HG02759 (cell line): Measurements from ENCODE around the gene G6PC1.
"Not testable (repeated sequence)": the region's sequence is repeated elsewhere in the genome, so short reads cannot be mapped to it uniquely, and the experiment has no call there.

Experiments
- ATAC-seq: cut with Tn5 transposase; IDR thresholded peaks from one replicate; pipeline ENCODE4 v1.9.1; 2021; ENCODE audit warnings: mild to moderate bottlenecking, moderate library complexity; ENCODE audit not compliant: unreplicated experiment

The G6PC1 gene

DNA sequence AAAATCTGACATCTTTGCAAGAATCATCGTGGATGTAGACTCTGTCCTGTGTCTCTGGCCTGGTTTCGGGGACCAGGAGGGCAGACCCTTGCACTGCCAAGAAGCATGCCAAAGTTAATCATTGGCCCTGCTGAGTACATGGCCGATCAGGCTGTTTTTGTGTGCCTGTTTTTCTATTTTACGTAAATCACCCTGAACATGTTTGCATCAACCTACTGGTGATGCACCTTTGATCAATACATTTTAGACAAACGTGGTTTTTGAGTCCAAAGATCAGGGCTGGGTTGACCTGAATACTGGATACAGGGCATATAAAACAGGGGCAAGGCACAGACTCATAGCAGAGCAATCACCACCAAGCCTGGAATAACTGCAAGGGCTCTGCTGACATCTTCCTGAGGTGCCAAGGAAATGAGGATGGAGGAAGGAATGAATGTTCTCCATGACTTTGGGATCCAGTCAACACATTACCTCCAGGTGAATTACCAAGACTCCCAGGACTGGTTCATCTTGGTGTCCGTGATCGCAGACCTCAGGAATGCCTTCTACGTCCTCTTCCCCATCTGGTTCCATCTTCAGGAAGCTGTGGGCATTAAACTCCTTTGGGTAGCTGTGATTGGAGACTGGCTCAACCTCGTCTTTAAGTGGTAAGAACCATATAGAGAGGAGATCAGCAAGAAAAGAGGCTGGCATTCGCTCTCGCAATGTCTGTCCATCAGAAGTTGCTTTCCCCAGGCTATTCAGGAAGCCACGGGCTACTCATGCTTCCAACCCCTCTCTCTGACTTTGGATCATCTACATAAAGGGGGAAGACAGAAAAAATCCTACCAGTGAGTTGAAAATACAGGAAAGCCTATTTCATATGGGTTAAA lies at the start of gene G6PC1:
Gene G6PC1, plus strand, starts transcription at position 340 of the 872 bp plus-strand sequence. Its CDS starts 78 bp downstream, at position 418.
- ATAC-seq: no peak

DNA sequence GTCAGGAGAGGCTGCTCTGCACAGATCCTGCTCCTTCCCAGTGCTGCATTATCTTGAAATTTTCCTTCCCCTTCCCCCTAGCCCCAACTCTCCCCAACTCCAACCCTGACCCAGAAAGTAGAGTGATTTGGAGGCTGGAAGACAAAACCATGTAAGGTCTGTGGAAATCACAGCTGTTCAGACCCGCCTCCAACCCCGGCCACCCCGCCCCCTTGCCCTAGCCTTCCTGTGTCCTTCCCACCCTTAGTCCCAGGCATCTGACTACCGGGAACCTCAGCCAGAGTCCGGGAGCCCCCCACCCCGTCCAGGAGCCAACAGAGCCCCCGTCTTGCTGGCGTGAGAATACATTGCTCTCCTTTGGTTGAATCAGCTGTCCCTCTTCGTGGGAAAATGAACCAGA lies 49.6 kb upstream of the G6PC1 start, which contains the start of gene AOC3:
Gene AOC3, plus strand, starts transcription at position 246 of the 400 bp plus-strand sequence. Its CDS starts 145 bp downstream, at position 391.
- no peak for ATAC-seq

DNA sequence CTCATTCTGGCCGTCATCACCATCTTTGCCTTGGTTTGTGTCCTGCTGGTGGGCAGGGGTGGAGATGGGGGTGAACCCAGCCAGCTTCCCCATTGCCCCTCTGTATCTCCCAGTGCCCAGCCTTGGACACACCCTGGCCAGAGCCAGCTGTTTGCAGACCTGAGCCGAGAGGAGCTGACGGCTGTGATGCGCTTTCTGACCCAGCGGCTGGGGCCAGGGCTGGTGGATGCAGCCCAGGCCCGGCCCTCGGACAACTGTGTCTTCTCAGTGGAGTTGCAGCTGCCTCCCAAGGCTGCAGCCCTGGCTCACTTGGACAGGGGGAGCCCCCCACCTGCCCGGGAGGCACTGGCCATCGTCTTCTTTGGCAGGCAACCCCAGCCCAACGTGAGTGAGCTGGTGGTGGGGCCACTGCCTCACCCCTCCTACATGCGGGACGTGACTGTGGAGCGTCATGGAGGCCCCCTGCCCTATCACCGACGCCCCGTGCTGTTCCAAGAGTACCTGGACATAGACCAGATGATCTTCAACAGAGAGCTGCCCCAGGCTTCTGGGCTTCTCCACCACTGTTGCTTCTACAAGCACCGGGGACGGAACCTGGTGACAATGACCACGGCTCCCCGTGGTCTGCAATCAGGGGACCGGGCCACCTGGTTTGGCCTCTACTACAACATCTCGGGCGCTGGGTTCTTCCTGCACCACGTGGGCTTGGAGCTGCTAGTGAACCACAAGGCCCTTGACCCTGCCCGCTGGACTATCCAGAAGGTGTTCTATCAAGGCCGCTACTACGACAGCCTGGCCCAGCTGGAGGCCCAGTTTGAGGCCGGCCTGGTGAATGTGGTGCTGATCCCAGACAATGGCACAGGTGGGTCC lies 49.0 kb upstream of the G6PC1 start:
- ATAC-seq: not testable (repeated sequence)

DNA sequence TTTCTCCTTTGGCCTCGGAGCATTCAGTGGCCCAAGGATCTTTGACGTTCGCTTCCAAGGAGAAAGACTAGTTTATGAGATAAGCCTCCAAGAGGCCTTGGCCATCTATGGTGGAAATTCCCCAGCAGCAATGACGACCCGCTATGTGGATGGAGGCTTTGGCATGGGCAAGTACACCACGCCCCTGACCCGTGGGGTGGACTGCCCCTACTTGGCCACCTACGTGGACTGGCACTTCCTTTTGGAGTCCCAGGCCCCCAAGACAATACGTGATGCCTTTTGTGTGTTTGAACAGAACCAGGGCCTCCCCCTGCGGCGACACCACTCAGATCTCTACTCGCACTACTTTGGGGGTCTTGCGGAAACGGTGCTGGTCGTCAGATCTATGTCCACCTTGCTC lies 48.2 kb upstream of the G6PC1 start:
- no peak for ATAC-seq

DNA sequence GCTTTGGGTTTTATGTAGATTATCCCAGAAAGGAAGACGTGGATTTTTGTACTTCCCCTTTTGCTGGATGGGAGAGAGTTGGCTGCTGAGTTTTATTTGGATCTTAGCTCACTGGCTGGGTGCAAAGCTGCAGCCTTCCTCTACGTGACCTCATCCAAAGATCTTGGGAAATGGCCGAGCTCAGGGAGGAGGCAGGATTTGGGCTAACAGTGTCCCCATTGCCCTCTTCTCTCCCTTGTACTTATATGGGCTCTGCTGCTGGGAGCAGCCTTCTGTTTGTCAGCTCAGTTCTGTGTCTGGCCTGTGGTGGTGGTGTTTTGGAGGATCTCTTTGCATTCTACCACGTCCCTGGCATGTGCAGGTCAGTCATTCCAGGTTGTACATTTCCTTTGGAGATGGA lies 47.6 kb upstream of the G6PC1 start:
- no peak for ATAC-seq

DNA sequence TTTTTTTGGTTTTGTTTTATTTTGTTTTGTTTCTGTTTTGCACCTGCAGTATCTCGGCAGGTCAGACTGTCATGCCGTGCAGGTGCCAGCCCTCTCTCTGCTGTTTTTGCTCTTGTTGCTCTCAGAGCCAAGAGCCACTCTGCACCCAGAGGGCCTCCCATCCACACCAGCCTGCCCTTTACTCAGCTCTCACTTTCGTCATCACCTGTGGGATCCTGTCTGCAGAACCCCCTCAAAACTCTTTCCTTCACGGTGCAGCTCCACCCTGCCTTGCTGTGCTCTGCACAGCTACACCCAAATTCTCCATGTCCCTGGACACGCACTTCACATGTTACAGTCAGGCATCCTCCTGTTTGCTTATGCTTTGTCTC lies 47.0 kb upstream of the G6PC1 start:
- no peak for ATAC-seq

DNA sequence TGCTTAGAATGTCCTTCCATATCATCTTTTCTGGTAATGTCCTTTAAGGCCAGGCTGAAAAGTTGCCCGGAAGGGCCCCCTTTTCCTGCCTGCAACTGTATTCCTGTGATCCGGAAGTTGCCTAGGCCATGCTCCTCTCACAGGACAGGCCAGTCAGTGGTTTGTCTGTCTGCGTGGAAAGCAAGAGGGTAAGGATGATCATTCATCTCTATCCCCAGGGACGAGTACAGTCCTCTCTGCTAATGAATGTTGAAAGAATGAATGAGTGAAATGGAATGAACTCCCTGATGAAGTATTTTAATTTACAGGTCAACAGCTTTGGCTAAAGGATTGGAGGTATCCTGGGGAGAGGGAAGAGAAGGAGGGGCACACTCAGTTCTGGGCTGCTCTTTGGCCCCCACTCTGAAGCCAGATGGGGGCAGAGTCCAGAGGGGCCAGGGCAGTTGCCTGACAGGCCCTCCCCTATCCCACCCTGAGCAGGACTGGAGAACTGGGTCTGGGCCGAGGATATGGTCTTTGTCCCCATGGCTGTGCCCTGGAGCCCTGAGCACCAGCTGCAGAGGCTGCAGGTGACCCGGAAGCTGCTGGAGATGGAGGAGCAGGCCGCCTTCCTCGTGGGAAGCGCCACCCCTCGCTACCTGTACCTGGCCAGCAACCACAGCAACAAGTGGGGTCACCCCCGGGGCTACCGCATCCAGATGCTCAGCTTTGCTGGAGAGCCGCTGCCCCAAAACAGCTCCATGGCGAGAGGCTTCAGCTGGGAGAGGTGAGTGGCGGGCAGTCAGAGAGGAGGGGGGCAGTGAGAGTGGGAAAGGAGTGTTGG lies 46.4 kb upstream of the G6PC1 start:
- ATAC-seq: no peak

DNA sequence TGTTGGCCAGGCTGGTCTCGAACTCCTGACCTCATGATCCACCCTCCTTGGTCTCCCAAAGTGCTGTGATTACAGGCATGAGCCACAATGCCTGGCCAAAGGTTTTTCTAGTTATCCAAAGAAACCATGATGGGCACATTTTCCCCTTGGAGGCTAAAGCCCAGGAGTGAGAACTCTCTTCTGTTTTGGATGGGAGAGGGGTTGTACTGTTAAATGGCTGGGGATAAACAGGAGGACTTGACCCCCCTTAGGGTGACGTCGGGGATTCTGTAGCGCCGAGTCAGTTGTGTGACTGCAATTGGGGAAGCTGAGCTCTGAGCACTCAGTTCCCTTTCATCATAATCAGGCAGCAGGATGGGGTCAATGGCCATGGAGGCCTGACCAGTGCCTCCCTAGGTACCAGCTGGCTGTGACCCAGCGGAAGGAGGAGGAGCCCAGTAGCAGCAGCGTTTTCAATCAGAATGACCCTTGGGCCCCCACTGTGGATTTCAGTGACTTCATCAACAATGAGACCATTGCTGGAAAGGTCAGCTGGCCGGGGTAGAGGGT lies 45.5 kb upstream of the G6PC1 start:
- no peak for ATAC-seq

DNA sequence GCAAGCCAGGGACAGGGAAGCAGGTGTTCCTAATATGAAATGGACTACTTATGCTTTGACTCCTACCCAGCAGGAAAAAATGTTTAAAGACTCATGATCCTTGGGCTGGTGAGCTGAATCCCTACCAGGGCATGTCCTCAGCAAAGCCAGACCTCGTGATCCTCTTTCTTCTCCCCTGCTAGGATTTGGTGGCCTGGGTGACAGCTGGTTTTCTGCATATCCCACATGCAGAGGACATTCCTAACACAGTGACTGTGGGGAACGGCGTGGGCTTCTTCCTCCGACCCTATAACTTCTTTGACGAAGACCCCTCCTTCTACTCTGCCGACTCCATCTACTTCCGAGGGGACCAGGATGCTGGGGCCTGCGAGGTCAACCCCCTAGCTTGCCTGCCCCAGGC lies 44.5 kb upstream of the G6PC1 start:
- not testable (repeated sequence) for ATAC-seq

DNA sequence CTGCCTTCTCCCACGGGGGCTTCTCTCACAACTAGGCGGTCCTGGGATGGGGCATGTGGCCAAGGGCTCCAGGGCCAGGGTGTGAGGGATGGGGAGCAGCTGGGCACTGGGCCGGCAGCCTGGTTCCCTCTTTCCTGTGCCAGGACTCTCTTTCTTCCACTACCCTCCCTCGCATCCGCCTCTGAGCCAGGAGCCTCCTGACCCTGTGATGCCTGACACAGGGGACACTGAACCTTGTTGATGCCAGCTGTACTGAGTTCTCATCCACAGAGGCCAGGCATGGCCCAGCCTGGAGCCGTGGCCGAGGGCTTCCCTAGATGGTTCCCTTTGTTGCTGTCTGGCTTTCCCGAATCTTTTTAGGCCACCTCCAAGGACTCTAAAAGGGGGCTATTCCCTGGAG lies 44.1 kb upstream of the G6PC1 start:
- not testable (repeated sequence) for ATAC-seq

DNA sequence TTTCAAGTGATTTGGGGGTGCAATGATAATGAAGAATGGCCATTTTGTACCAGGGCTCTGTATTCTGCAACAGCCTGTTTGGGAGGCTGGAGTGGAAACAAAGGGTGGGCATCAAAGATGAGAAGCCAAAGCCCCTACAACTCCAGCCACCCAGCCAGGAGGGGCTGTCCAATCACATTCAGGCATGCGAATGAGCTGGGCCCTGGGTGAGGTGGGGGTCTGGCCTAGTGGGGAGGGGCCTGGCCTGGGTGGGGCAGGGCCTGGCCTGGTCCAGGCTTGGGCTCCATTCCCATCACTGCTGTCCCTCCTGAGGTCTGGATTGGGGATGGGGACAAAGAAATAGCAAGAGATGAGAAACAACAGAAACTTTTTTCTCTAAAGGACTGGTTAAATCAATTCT lies 43.2 kb upstream of the G6PC1 start:
- ATAC-seq: no peak

DNA sequence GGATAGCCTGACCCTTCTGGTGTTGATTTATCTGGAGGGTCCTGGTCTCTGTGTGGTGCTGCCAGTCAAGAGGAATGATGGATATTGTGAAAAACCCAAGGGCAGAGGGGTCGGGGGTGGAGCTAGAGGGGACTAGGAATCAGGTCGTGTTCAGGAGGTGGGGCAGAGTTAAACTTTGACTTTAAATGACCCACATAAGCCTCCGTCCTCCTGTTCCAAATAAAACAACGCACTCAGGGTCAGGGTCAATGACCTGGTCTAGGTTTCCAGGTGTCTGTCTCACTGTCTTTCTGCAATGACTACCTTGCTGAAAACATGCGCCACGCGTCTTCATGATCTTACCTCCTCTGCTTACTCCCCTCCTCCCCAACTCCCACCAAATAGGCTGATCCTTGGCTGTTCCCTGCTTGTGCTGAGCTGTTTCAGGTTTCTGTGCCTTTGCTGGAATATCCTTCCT lies 34.9 kb upstream of the G6PC1 start:
- ATAC-seq: no peak

DNA sequence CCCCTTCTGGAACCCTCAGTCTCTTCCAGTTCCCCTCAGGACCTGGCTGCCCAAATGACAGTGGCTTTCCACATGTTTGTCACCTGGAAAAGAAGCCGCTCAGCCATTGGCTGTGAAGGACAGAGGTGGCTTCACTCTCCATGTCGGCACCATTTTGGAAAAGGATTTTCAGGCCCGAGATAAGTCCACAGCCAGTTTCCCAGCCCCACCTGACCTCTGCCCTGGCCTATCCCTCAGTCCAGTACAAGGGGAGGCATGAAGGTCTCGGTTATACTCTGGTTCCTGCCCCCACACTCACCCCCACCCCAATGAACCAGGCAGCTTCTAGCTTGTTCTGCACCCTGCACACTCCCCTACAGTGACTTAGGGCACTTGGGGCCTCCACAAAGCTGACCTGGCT lies 34.4 kb upstream of the G6PC1 start:
- ATAC-seq: no peak

DNA sequence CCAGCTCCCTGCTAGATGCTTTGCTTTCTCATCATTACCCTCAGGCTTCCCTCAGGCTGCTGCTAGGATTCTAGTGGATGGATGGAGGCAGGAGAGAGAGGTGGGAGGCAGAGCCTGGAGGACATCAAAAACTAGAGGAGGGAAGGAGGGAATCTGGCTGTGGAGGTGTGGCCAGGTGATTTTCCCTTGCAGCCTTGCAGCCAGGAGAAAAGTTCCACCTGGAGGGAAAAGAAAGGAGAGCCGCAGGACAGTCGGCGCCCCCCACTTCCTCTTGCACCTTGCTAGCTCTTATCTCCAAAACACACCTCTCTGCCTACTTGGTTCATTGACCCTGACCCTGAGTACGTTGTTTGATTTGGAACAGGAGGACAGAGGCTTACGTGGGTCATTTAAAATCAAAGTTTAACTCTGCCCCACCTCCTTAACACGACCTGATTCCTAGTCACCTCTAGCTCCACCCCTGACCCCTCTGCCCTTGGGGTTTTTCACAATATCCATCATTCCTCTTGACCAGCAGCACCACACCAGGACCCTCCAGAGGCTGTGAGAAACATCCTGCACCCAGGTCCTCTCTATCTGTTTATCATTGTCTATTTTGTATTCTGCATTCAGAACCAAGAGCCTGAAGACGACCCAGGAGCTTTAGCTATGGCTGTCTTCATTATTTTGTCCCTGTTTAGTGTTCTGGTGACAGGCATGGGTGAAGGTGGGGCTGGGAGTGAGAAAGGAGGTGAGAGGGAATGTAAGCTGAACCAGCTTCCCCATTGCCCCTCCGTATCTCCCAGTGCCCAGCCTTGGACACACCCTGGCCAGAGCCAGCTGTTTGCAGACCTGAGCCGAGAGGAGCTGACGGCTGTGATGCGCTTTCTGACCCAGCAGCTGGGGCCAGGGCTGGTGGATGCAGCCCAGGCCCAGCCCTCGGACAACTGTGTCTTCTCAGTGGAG lies 33.7 kb upstream of the G6PC1 start:
- ATAC-seq: no peak

DNA sequence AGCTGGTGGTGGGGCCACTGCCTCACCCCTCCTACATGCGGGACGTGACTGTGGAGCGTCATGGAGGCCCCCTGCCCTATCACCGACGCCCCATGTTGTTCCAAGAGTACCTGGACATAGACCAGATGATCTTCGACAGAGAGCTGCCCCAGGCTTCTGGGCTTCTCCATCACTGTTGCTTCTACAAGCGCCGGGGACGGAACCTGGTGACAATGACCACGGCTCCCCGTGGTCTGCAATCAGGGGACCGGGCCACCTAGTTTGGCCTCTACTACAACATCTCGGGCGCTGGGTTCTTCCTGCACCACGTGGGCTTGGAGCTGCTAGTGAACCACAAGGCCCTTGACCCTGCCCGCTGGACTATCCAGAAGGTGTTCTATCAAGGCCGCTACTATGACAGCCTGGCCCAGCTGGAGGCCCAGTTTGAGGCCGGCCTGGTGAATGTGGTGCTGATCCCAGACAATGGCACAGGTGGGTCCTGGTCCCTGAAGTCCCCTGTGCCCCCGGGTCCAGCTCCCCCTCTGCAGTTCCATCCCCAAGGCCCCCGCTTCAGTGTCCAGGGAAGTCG lies 32.8 kb upstream of the G6PC1 start:
- not testable (repeated sequence) for ATAC-seq

DNA sequence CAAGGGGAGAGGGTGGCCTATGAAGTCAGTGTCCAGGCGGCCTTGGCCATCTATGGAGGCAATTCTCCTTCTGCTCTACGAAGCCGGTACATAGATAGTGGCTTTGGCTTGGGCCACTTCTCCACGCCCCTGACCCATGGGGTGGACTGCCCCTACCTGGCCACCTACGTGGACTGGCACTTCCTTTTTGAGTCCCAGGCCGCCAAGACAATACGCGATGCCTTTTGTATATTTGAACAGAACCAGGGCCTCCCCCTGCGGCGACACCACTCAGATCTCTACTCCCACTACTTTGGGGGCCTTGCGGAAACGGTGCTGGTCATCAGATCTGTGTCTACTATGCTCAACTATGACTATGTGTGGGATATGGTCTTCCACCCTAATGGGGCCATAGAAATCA lies 32.3 kb upstream of the G6PC1 start:
- ATAC-seq: no peak

DNA sequence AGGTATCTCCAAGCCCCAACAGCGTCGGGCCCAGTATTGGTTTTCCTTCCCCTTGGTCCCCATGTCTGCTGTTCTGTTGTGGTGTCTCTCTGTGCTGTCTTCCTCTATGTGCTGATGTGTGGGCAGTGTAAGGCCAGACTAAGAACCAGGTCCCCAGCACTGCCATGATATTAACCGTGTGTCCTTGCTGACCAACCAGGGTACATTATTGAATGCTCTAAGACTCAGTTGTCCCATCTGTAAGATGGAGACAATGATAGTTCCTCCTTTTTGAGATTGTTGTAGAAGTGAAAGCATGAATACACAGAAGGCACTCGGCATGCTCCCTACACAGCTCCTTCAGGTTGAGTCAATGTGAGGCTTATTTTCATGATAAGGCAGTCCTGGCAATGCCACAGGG lies 29.0 kb upstream of the G6PC1 start:
- no peak for ATAC-seq

DNA sequence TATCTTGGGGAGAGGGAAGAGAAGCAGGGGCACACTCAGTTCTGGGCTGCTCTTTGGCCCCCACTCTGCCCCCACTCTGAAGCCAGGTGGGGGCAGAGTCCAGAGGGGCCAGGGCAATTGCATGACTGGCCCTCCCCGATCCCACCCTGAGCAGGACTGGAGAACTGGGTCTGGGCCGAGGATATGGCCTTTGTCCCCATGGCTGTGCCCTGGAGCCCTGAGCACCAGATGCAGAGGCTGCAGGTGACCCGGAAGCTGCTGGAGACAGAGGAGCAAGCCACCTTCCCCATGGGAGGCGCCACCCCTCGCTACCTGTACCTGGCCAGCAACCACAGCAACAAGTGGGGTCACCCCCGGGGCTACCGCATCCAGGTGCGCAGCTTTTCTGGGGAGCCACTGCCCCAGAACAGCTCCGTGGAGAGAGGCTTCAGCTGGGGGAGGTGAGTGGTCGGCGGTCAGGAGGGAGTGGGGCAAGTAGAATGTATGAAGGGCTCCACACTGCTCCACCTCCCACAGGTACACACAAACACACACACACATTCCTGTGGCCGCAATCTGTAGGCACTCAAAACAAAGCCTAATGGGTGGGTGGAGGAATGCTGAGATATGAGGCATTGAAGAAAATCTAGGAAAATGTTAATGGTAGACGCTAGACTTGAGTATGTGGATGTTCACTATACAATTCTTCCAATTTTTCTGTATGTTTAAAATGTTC lies 28.2 kb upstream of the G6PC1 start:
- ATAC-seq: no peak
